Caco-2 (cell line): Measurements from ENCODE around the gene GBP1. TPM values are rescaled to one million over a fixed set of nuclear protein-coding genes. Genes with fewer than 3 reads are reported as not detected.
"Not testable (repeated sequence)": the region's sequence is repeated elsewhere in the genome, so short reads cannot be mapped to it uniquely, and the experiment has no call there.

Experiments used
- BruUV-seq: library from RNA; stranded (reverse); fragments of 400-500 nt; replicated peaks from 2 replicates; lab custom pipeline; 2021; lab: Mats Ljungman, UMichigan
- CTCF ChIA-PET: fragments of 300-600 bp; sonication (Branson Sonifier 250); formaldehyde crosslinking; loops from one replicate; lab custom pipeline; 2022; ENCODE audit warnings: antibody characterized with exemption; lab: Charles Lee
- POLR2A ChIA-PET: fragments of 300-600 bp; sonication (Branson Sonifier 250); formaldehyde crosslinking; loops from one replicate; lab custom pipeline; 2022; ENCODE audit warnings: antibody characterized with exemption; lab: Charles Lee
- DNase-seq, 2 experiments: peaks; one replicate each; pipeline versions ENCODE4 v3.0.0 to v3.0.0-alpha.2; 2020 to 2022
- H3K27me3 ChIP-seq: replicated peaks from 2 replicates; pipeline ENCODE4 v1.6.0; 2011; ENCODE audit warnings: low read length; ENCODE audit not compliant: control insufficient read depth, insufficient read depth
- H3K36me3 ChIP-seq: 2 replicates; pipeline ENCODE4 v1.5.1; 2011; ENCODE audit warnings: low read length; ENCODE audit not compliant: control insufficient read depth, insufficient read depth
- H3K4me1 ChIP-seq: fragments of 250-450 bp; sonication (Bioruptor Pico); 2 replicates; pipeline ENCODE4 v1.5.1; 2020; ENCODE audit warnings: mild to moderate bottlenecking
- H3K4me3 ChIP-seq: 2 replicates; pipeline ENCODE4 v1.5.1; 2011; ENCODE audit warnings: low read depth, mild to moderate bottlenecking, control low read depth, low read length
- H3K9me3 ChIP-seq: fragments of 250-450 bp; sonication (Bioruptor Pico); 2 replicates; pipeline ENCODE4 v1.5.1; 2020; ENCODE audit warnings: mild to moderate bottlenecking, moderate library complexity
- H3K27ac Mint-ChIP-seq: one replicate; pipeline ENCODE4 v1.8.0; 2022; ENCODE audit warnings: mixed read lengths; ENCODE audit not compliant: unreplicated experiment
- H3K27me3 Mint-ChIP-seq: one replicate; pipeline ENCODE4 v1.8.0; 2022; ENCODE audit warnings: mixed read lengths; ENCODE audit not compliant: insufficient read depth, unreplicated experiment
- H3K36me3 Mint-ChIP-seq: one replicate; pipeline ENCODE4 v1.8.0; 2022; ENCODE audit warnings: mild to moderate bottlenecking, mixed read lengths; ENCODE audit not compliant: insufficient read depth, unreplicated experiment
- H3K4me1 Mint-ChIP-seq: one replicate; pipeline ENCODE4 v1.8.0; 2022; ENCODE audit warnings: low read depth, mixed read lengths; ENCODE audit not compliant: unreplicated experiment
- H3K4me3 Mint-ChIP-seq: one replicate; pipeline ENCODE4 v1.8.0; 2022; ENCODE audit warnings: mild to moderate bottlenecking, moderate library complexity, mixed read lengths; ENCODE audit not compliant: unreplicated experiment
- H3K9me3 Mint-ChIP-seq: one replicate; pipeline ENCODE4 v1.8.0; 2022; ENCODE audit warnings: mixed read lengths; ENCODE audit not compliant: unreplicated experiment
- CTCF ChIP-seq, 2 experiments: fragments of 200-600 bp in 1 of 2; IDR thresholded peaks; 1 replicate in 1 of 2; 2 replicates in 1 of 2; pipeline versions ENCODE4 v1.5.1 to v1.8.0; 2011 to 2022; ENCODE audit warnings: antibody characterized with exemption in 1 of 2, control low read depth in 1 of 2, inconsistent platforms in 1 of 2, low read depth in 1 of 2, low read length in 1 of 2, mild to moderate bottlenecking in 1 of 2, moderate library complexity in 1 of 2; ENCODE audit not compliant: insufficient read depth in 1 of 2, severe bottlenecking in 1 of 2, unreplicated experiment in 1 of 2
- intact Hi-C: fragments of 100-400 bp; cut with micrococcal nuclease; formaldehyde crosslinking; loops from one replicate; pipeline ENCODE4 v1.10.0; 2022; ENCODE audit not compliant: unreplicated experiment
- total RNA-seq: library from RNA; stranded (reverse); gene quantifications from 2 replicates; pipeline ENCODE4 v1.2.3, GENCODE V29; 2022

The GBP1 gene
- total RNA-seq, 1 experiment from 2014 or later, result 0.36 TPM

GRCh38 chr1:89023026-89023425, 42.0 kb downstream of the GBP1 start:
- no peaks in the 10 kb centered on the region for H3K9me3 Mint-ChIP-seq
- H3K27me3 Mint-ChIP-seq, result no peaks in the 10 kb centered on the region
- ChIA-PET CTCF (no interaction called here), POLR2A (no interaction called here)
- DNase-seq, result no peak
- intact Hi-C loops, result loop anchor here (2.0 kb wide), 1 partner anchor 22 kb away; no protein-coding TSS in a partner anchor
- no peak overlapping the region for H3K27ac Mint-ChIP-seq
- Histone ChIP-seq H3K9me3 (no peaks in the 10 kb centered on the region), H3K4me1 (peaks cover 12% of the 10 kb centered on the region; the same call in 1 of the 2 replicates), H3K36me3 (no peaks in the 10 kb centered on the region), H3K27me3 (no peaks in the 10 kb centered on the region), H3K4me3 (no peak overlapping the region)
- H3K4me1 Mint-ChIP-seq, result peaks cover 21% of the 10 kb centered on the region
- no peaks in the 10 kb centered on the region for H3K36me3 Mint-ChIP-seq
- no peak for TF ChIP-seq CTCF (IDR thresholded peaks at IDR 0.05; ENCODE audit: insufficient read depth in 1 of 2, low read depth in 1 of 2, low read length in 1 of 2, severe bottlenecking in 1 of 2, unreplicated experiment in 1 of 2)
- H3K4me3 Mint-ChIP-seq, result peak overlapping the region; percentile 55
- no TSS peak for BruUV-seq

- Mint-ChIP-seq H3K27me3 (no peaks in the 10 kb centered on the region), H3K4me1 (peaks cover 21% of the 10 kb centered on the region), H3K36me3 (no peaks in the 10 kb centered on the region), H3K4me3 (peak within 1 kb of the TSS; percentile 55), H3K27ac (peak within 1 kb of the TSS; percentile 21), H3K9me3 (no peaks in the 10 kb centered on the region)
- H3K9me3 ChIP-seq, result no peaks in the 10 kb centered on the region
- H3K4me1 ChIP-seq, result peaks cover 12% of the 10 kb centered on the region; the same call in 1 of the 2 replicates
- no peak for TF ChIP-seq CTCF (IDR thresholded peaks at IDR 0.05; ENCODE audit: insufficient read depth in 1 of 2, low read depth in 1 of 2, low read length in 1 of 2, severe bottlenecking in 1 of 2, unreplicated experiment in 1 of 2)
- intact Hi-C loops, result loop anchor here (2.0 kb wide), 1 partner anchor 22 kb away; no protein-coding TSS in a partner anchor
- ChIA-PET POLR2A (interaction anchor here (0.7 kb wide), 1 partner anchor 461 kb away, joined by 5 read pairs; no protein-coding TSS in a partner anchor), CTCF (no interaction called here)
- BruUV-seq, result no TSS peak
- no peak for DNase-seq
- H3K4me3 ChIP-seq, result peak within 1 kb of the TSS; percentile 12; the same call in 1 of the 2 replicates
- no peaks in the 10 kb centered on the region for H3K27me3 ChIP-seq
- no peaks in the 10 kb centered on the region for H3K36me3 ChIP-seq
Observed at GRCh38 chr1:89022167-89022959, 42.6 kb downstream of the GBP1 start, which contains the start of gene GBP3. Gene GBP3 (minus strand): TSS chr1:89022866. CDS start chr1:89020721, 2,145 bp downstream.

GRCh38 chr1:89018318-89018717, 46.7 kb downstream of the GBP1 start:
- POLR2A ChIA-PET, H3K27ac Mint-ChIP-seq, DNase-seq, H3K27me3 ChIP-seq, H3K9me3 Mint-ChIP-seq, H3K36me3 Mint-ChIP-seq, CTCF ChIA-PET, H3K27me3 Mint-ChIP-seq, intact Hi-C loops, H3K4me3 Mint-ChIP-seq, H3K36me3 ChIP-seq, H3K4me3 ChIP-seq, H3K9me3 ChIP-seq, BruUV-seq: not testable (repeated sequence)
- H3K4me1 ChIP-seq, result peaks cover 12% of the 10 kb centered on the region; the same call in 1 of the 2 replicates
- H3K4me1 Mint-ChIP-seq, result peaks cover 21% of the 10 kb centered on the region
